Measurements from ENCODE around the gene CTNNBL1. TPM values are rescaled to one million over a fixed set of nuclear protein-coding genes. Genes with fewer than 3 reads are reported as not detected.

CTNNBL1 gene
- total RNA-seq, 1 donor from 2014 or later: 60.0 TPM

- Mint-ChIP-seq H3K9me3 (no peaks in the 10 kb centered on the region), H3K36me3 (peaks cover 17% of the 10 kb centered on the region), H3K27me3 (no peaks in the 10 kb centered on the region), H3K27ac (peak overlapping the region; percentile 43), H3K4me3 (peak overlapping the region; percentile 62), H3K4me1 (ENCODE audit: unreplicated experiment) (peaks cover 52% of the 10 kb centered on the region)
- DNase-seq (ENCODE audit: extremely low spot score, unreplicated experiment): no peak
- TF ChIP-seq CTCF (conservative IDR thresholded peaks at IDR 0.05): no peak
Observed at GRCh38 chr20:37726971-37727956, 33.4 kb downstream of the CTNNBL1 start.

- Mint-ChIP-seq H3K36me3 (peaks cover 22% of the 10 kb centered on the region), H3K4me1 (ENCODE audit: unreplicated experiment) (peaks cover 58% of the 10 kb centered on the region), H3K4me3 (no peak overlapping the region), H3K27ac (peak overlapping the region; percentile 43), H3K27me3 (no peaks in the 10 kb centered on the region), H3K9me3 (no peaks in the 10 kb centered on the region)
- TF ChIP-seq CTCF (conservative IDR thresholded peaks at IDR 0.05): no peak
- DNase-seq (ENCODE audit: extremely low spot score, unreplicated experiment): no peak
Observed at GRCh38 chr20:37727957-37728634, 34.3 kb downstream of the CTNNBL1 start.

GRCh38 chr20:37728635-37728983 is 34.8 kb downstream of the CTNNBL1 start:
- Mint-ChIP-seq H3K36me3 (peaks cover 27% of the 10 kb centered on the region), H3K4me1 (ENCODE audit: unreplicated experiment) (peaks cover 58% of the 10 kb centered on the region), H3K9me3 (no peaks in the 10 kb centered on the region), H3K27me3 (no peaks in the 10 kb centered on the region), H3K27ac (no peak overlapping the region), H3K4me3 (no peak overlapping the region)
- no peak for DNase-seq (ENCODE audit: extremely low spot score, unreplicated experiment)
- TF ChIP-seq CTCF (conservative IDR thresholded peaks at IDR 0.05): no peak

- no peak overlapping the region for H3K4me3 Mint-ChIP-seq
- DNase-seq (ENCODE audit: extremely low spot score, unreplicated experiment): no peak
- H3K4me1 Mint-ChIP-seq (ENCODE audit: unreplicated experiment): peaks cover 53% of the 10 kb centered on the region
- H3K27me3 Mint-ChIP-seq: no peaks in the 10 kb centered on the region
- H3K27ac Mint-ChIP-seq: no peak overlapping the region
- H3K9me3 Mint-ChIP-seq: no peaks in the 10 kb centered on the region
- H3K36me3 Mint-ChIP-seq: peaks cover 21% of the 10 kb centered on the region
- TF ChIP-seq CTCF (conservative IDR thresholded peaks at IDR 0.05): no peak
Observed at GRCh38 chr20:37729452-37729851, 35.6 kb downstream of the CTNNBL1 start.

- Mint-ChIP-seq H3K27me3 (no peaks in the 10 kb centered on the region), H3K9me3 (no peaks in the 10 kb centered on the region), H3K27ac (no peak overlapping the region), H3K4me3 (no peak overlapping the region), H3K36me3 (peaks cover 20% of the 10 kb centered on the region), H3K4me1 (ENCODE audit: unreplicated experiment) (peaks cover 55% of the 10 kb centered on the region)
- no peak for TF ChIP-seq CTCF (conservative IDR thresholded peaks at IDR 0.05)
- no peak for DNase-seq (ENCODE audit: extremely low spot score, unreplicated experiment)
Observed at GRCh38 chr20:37729909-37730308, 36.1 kb downstream of the CTNNBL1 start.

All from type B pancreatic cell (in vitro differentiated cells).